Panc1 (cell line): Measurements from ENCODE around the gene KCNAB1.

ENCODE experiments used
- SIN3A ChIP-seq: IDR thresholded peaks from 2 replicates; pipeline ENCODE4 v1.6.1; 2012; ENCODE audit warnings: low read depth, mild to moderate bottlenecking, low read length, moderate library complexity, borderline replicate concordance; ENCODE audit not compliant: insufficient read depth
- TF ChIP-seq, protein P1 (sequence below): fragments of 450-650 bp; IDR thresholded peaks from 2 replicates; pipeline ENCODE4 v1.5.1; 2017; ENCODE audit warnings: mild to moderate bottlenecking

DNA sequence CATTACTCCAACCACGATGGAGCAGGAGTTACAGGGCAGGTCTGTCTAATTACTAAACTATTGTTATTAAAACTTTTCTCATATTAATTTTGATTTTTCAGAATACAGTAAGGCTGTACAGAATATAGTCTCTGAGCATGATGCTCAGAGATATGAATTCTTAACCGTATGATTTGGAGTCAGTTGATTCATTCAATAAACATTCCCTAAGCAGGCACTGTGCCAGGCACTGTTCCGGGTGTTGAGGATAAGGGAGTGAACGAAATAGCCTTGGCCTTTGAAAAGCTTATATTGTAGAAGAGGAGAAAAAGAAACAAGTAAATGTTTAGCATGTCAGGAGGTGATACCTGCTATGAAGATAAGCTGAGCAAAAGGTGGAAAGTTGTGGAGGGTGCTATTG, 187.3 kb downstream of the KCNAB1 start:
- TF ChIP-seq, protein P1, sequence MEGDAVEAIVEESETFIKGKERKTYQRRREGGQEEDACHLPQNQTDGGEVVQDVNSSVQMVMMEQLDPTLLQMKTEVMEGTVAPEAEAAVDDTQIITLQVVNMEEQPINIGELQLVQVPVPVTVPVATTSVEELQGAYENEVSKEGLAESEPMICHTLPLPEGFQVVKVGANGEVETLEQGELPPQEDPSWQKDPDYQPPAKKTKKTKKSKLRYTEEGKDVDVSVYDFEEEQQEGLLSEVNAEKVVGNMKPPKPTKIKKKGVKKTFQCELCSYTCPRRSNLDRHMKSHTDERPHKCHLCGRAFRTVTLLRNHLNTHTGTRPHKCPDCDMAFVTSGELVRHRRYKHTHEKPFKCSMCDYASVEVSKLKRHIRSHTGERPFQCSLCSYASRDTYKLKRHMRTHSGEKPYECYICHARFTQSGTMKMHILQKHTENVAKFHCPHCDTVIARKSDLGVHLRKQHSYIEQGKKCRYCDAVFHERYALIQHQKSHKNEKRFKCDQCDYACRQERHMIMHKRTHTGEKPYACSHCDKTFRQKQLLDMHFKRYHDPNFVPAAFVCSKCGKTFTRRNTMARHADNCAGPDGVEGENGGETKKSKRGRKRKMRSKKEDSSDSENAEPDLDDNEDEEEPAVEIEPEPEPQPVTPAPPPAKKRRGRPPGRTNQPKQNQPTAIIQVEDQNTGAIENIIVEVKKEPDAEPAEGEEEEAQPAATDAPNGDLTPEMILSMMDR = no peak
- TF ChIP-seq SIN3A = no peak
